ENCODE data around the gene PLEKHA8.

GRCh38 chr7:30162622-30163124 lies 134.5 kb downstream of the PLEKHA8 start:
- no peak for TF ChIP-seq EZH2 (IDR thresholded peaks at IDR 0.05)
- no peak for TF ChIP-seq POLR2AphosphoS5 (IDR thresholded peaks at IDR 0.05; ENCODE audit: borderline replicate concordance, low read depth, low read length)
- TF ChIP-seq FOXP2 (optimal IDR thresholded peaks at IDR 0.05; ENCODE audit: control extremely low read depth, extremely low read length, insufficient read depth): no peak
